ENCODE measurements around the gene ELF2. TPM values are rescaled to one million over a fixed set of nuclear protein-coding genes. Genes with fewer than 3 reads are reported as not detected.
A peak's percentile ranks its signal among the peaks of the same experiment; 100 is the strongest.

Gene ELF2
- total and polyA plus RNA-seq, 2 of the 8 experiments (the other 6 are each of a cell fraction or from before 2014, with no cell fraction given) = 21.1 to 44.3 TPM

DNA sequence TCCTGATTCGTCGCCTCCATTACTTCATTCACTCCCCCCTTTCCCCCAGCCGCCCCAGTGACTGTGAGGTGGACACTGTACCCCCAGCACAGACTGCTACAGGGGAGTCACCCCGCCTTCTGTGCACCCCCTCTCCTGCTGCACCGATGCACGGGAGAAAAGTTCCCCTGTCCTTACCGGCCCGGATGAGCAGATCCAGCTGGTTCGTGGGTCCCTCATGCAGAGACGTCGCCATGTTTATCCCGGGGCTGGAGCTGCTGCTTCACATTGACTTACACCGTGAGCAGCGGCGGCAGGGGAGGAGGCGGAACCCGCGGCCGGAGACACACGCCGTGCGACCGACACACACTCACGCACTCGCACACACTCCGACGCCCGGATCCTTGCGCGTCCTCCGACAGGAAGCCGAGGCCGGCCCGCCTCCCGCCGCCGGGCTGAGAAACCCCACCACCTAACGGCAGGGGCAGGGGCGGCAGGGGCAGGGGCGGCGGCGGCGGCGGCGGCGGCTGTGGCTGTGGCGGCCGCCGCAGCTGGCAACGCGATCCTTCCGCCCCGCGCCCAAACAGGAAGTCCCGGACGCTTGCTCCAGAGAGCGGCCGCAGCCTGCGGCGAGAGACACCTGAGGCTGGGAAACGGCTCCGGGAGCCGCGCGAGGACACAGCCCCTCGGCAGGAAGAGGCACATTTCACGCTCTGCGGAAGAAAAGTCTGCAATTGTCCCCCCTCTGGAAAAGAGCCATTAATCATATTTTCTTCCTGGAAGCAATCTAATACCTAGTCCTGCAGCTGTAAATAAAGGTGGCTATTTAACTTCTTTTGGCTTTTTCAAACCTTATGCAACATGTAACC is 92.8 kb downstream of the ELF2 start (continued):
- TF ChIP-seq, protein P1, sequence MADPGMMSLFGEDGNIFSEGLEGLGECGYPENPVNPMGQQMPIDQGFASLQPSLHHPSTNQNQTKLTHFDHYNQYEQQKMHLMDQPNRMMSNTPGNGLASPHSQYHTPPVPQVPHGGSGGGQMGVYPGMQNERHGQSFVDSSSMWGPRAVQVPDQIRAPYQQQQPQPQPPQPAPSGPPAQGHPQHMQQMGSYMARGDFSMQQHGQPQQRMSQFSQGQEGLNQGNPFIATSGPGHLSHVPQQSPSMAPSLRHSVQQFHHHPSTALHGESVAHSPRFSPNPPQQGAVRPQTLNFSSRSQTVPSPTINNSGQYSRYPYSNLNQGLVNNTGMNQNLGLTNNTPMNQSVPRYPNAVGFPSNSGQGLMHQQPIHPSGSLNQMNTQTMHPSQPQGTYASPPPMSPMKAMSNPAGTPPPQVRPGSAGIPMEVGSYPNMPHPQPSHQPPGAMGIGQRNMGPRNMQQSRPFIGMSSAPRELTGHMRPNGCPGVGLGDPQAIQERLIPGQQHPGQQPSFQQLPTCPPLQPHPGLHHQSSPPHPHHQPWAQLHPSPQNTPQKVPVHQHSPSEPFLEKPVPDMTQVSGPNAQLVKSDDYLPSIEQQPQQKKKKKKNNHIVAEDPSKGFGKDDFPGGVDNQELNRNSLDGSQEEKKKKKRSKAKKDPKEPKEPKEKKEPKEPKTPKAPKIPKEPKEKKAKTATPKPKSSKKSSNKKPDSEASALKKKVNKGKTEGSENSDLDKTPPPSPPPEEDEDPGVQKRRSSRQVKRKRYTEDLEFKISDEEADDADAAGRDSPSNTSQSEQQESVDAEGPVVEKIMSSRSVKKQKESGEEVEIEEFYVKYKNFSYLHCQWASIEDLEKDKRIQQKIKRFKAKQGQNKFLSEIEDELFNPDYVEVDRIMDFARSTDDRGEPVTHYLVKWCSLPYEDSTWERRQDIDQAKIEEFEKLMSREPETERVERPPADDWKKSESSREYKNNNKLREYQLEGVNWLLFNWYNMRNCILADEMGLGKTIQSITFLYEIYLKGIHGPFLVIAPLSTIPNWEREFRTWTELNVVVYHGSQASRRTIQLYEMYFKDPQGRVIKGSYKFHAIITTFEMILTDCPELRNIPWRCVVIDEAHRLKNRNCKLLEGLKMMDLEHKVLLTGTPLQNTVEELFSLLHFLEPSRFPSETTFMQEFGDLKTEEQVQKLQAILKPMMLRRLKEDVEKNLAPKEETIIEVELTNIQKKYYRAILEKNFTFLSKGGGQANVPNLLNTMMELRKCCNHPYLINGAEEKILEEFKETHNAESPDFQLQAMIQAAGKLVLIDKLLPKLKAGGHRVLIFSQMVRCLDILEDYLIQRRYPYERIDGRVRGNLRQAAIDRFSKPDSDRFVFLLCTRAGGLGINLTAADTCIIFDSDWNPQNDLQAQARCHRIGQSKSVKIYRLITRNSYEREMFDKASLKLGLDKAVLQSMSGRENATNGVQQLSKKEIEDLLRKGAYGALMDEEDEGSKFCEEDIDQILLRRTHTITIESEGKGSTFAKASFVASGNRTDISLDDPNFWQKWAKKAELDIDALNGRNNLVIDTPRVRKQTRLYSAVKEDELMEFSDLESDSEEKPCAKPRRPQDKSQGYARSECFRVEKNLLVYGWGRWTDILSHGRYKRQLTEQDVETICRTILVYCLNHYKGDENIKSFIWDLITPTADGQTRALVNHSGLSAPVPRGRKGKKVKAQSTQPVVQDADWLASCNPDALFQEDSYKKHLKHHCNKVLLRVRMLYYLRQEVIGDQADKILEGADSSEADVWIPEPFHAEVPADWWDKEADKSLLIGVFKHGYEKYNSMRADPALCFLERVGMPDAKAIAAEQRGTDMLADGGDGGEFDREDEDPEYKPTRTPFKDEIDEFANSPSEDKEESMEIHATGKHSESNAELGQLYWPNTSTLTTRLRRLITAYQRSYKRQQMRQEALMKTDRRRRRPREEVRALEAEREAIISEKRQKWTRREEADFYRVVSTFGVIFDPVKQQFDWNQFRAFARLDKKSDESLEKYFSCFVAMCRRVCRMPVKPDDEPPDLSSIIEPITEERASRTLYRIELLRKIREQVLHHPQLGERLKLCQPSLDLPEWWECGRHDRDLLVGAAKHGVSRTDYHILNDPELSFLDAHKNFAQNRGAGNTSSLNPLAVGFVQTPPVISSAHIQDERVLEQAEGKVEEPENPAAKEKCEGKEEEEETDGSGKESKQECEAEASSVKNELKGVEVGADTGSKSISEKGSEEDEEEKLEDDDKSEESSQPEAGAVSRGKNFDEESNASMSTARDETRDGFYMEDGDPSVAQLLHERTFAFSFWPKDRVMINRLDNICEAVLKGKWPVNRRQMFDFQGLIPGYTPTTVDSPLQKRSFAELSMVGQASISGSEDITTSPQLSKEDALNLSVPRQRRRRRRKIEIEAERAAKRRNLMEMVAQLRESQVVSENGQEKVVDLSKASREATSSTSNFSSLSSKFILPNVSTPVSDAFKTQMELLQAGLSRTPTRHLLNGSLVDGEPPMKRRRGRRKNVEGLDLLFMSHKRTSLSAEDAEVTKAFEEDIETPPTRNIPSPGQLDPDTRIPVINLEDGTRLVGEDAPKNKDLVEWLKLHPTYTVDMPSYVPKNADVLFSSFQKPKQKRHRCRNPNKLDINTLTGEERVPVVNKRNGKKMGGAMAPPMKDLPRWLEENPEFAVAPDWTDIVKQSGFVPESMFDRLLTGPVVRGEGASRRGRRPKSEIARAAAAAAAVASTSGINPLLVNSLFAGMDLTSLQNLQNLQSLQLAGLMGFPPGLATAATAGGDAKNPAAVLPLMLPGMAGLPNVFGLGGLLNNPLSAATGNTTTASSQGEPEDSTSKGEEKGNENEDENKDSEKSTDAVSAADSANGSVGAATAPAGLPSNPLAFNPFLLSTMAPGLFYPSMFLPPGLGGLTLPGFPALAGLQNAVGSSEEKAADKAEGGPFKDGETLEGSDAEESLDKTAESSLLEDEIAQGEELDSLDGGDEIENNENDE (IDR thresholded peaks at IDR 0.05; ENCODE audit: insufficient replicate concordance, low read length) = no peak
- no peak for TF ChIP-seq EZH2 (IDR thresholded peaks at IDR 0.05; ENCODE audit: low read depth, low read length, severe bottlenecking)
- TF ChIP-seq, protein P2, sequence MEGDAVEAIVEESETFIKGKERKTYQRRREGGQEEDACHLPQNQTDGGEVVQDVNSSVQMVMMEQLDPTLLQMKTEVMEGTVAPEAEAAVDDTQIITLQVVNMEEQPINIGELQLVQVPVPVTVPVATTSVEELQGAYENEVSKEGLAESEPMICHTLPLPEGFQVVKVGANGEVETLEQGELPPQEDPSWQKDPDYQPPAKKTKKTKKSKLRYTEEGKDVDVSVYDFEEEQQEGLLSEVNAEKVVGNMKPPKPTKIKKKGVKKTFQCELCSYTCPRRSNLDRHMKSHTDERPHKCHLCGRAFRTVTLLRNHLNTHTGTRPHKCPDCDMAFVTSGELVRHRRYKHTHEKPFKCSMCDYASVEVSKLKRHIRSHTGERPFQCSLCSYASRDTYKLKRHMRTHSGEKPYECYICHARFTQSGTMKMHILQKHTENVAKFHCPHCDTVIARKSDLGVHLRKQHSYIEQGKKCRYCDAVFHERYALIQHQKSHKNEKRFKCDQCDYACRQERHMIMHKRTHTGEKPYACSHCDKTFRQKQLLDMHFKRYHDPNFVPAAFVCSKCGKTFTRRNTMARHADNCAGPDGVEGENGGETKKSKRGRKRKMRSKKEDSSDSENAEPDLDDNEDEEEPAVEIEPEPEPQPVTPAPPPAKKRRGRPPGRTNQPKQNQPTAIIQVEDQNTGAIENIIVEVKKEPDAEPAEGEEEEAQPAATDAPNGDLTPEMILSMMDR (IDR thresholded peaks at IDR 0.05; ENCODE audit: control extremely low read depth in 1 of 3, insufficient read depth in 1 of 3, low read depth in 1 of 3, low read length in 3 of 3) = peak; percentile 14 to 32 (median 23); a peak in 3 of 4 replicates
- peak; percentile 52 for TF ChIP-seq CREB1 (IDR thresholded peaks at IDR 0.05)
- TF ChIP-seq SP1 (IDR thresholded peaks at IDR 0.05; ENCODE audit: low read depth, low read length) = no peak
- no peak for TF ChIP-seq NANOG (IDR thresholded peaks at IDR 0.05; ENCODE audit: insufficient read depth, low read depth, low read length, poor library complexity, severe bottlenecking)
